Activated CD8-positive, alpha-beta memory T cell treated with anti-CD3 and anti-CD28 coated beads for 48 hours (primary cell): Measurements from ENCODE around the gene BSDC1.
A peak's percentile ranks its signal among the peaks of the same experiment; 100 is the strongest.
"Not testable (repeated sequence)": the region's sequence is repeated elsewhere in the genome, so short reads cannot be mapped to it uniquely, and the experiment has no call there.

Experiments
- DNase-seq, 3 experiments: peaks; one replicate each; pipeline ENCODE4 v3.0.0-alpha.2; 2020; ENCODE audit warnings: low read depth in 2 of 3, low spot score in 2 of 3

Gene BSDC1

GRCh38 chr1:32394141-32394889, at the start of gene BSDC1:
BSDC1 (minus strand) TSS chr1:32394441; CDS start chr1:32394414, 27 bp downstream.
- peak; percentile 88 to 94 (median 90) for DNase-seq

- DNase-seq = not testable (repeated sequence)
These were observed 47.2 kb upstream of the BSDC1 start for GRCh38 chr1:32441467-32441866.

GRCh38 chr1:32438777-32439176, 44.5 kb upstream of the BSDC1 start:
- not testable (repeated sequence) for DNase-seq

- DNase-seq = no peak
These were observed 43.9 kb upstream of the BSDC1 start for GRCh38 chr1:32438136-32438535.

- no peak for DNase-seq
These were observed 37.6 kb upstream of the BSDC1 start for GRCh38 chr1:32431736-32432400.

- no peak for DNase-seq
These were observed 33.2 kb upstream of the BSDC1 start for GRCh38 chr1:32427264-32427963.

GRCh38 chr1:32426489-32427255, 32.4 kb upstream of the BSDC1 start:
- no peak for DNase-seq

GRCh38 chr1:32421775-32422174, 27.5 kb upstream of the BSDC1 start:
- DNase-seq = no peak

GRCh38 chr1:32414186-32414886, 20.1 kb upstream of the BSDC1 start:
- no peak for DNase-seq

GRCh38 chr1:32413507-32414185, 19.4 kb upstream of the BSDC1 start:
- peak; percentile 18 to 61 (median 24) for DNase-seq

- DNase-seq = no peak
These were observed 17.0 kb upstream of the BSDC1 start for GRCh38 chr1:32411261-32411660.

GRCh38 chr1:32406629-32407111, 12.4 kb upstream of the BSDC1 start:
- DNase-seq = no peak

- no peak for DNase-seq
These were observed 11.6 kb upstream of the BSDC1 start for GRCh38 chr1:32405672-32406467.

GRCh38 chr1:32404946-32405345, 10.7 kb upstream of the BSDC1 start:
- no peak for DNase-seq

- DNase-seq = peak; percentile 4 to 33 (median 27)
These were observed 6.8 kb upstream of the BSDC1 start for GRCh38 chr1:32400876-32401631.

- DNase-seq = no peak
These were observed 5.6 kb upstream of the BSDC1 start for GRCh38 chr1:32399843-32400242.

- DNase-seq = no peak
These were observed 4.2 kb upstream of the BSDC1 start for GRCh38 chr1:32398401-32398800.

- not testable (repeated sequence) for DNase-seq
These were observed 2.3 kb upstream of the BSDC1 start for GRCh38 chr1:32396524-32396923.
